AG08396 (cell line): Measurements from ENCODE around the gene CDC45.

ENCODE experiments used
- DNase-seq: peaks from one replicate; pipeline ENCODE4 v3.0.0; 2012; ENCODE audit warnings: low spot score, mixed read lengths

CDC45 gene

DNA sequence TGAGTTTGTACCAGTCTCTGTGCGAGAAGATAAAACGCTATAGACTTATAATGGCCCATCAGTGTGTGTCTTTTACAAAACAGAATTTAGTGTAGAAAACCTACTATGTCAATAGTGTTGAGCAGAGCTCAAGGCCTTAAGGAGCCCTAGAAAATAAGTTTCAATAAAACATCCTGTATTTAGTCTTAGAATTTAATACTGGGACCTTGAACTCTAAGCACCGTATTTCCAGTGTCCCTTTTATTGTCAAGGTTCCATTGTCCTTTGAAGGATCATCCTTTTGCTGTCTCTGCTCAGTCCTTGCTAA is 16.6 kb downstream of the CDC45 start:
- no peak for DNase-seq

DNA sequence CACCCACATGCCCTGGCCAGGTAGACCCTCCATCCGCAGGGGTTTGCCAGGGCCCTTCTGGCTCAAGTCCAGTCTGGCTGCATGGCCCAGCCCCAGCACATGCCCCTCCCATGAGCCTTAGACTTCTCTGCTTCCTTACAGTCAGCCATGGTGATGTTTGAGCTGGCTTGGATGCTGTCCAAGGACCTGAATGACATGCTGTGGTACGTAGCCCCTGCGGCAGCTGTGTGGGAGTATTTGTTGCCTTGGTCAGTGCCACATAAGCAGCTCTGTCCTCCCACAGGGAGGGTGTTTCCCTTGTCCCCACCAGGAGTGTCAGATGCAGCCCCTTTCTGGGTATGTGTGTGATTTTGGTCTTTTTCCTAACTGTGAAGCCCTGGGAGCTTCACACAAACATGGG is 17.5 kb downstream of the CDC45 start:
- peak; percentile 84 for DNase-seq

DNA sequence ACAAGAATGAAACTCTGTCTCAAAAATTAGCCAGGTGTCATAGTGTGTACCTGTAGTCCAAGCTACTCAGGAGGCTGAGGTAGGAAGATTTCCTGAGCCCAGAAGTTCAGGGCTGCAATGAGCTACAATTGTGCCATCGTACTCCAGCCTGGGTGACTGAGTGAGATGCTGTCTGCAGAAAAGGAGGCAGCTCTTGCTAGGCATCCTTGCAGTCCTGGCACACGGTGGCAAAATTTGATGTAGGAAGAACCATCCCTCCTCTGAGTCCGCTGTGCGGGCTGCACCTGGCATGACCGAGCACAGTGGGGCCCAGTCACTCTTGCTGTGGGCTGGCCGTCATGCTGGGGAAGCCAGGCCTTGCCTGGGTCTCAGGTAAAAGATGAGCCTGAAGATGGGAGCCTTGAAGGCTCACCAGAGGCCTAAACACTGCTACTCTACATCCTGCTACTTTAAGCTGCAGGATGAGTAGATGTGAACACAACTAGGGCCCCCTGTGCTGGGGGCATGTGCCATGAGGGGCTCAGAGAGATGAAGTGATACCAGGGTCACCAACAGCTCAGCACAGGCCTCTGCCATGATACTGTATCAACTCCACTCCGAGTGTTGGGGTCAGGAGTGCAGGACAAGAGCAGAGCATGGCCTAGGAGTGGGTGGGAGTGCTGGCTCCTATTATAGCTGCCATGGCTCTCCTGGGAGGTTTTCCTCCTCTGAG is 18.6 kb downstream of the CDC45 start:
- no peak for DNase-seq

DNA sequence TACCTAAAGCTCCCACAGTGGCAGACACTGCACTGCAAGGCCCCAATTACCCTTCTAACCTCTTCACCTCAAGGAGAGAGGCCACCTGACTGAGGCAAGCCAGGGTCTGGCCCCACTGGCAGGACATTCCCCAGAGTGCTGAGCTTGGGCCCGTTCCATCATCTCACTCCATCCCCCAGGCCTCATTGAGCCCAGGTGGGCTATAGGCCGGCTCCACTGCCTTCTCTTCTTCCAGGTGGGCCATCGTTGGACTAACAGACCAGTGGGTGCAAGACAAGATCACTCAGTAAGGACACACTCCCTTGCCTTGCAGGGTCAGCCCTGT is 19.1 kb downstream of the CDC45 start:
- DNase-seq, result no peak

DNA sequence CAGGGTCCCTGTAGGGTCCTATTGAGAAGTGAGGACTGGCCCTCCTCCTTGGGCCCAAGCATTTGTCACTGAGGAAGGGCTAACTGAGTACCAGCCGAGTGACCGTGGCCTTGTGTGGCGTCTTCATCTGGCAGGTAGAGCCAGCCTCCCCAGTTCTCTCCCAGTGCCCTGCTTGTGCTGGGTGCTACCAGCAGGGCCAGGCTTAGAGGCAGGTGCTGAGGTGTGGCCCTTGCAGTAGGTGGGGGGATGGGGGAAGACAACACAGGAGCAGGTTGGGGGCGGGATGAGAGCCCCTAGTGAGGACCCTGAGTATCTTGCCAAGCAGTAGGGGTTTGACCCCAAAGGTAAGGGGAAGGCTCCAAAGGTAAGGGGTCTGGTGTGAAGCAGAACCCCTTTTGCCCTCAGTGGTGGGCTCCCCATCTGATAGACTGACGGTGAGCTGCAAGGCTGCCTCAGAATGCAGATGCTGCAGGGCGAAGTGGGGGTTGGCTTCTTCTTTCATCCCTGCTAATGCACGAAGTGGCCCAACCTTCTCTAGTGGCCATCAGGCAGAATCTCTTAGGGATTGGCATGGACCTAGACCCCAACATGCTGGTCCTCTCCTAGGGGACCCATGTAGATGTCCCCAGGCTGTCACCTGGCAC is 19.6 kb downstream of the CDC45 start:
- no peak for DNase-seq

DNA sequence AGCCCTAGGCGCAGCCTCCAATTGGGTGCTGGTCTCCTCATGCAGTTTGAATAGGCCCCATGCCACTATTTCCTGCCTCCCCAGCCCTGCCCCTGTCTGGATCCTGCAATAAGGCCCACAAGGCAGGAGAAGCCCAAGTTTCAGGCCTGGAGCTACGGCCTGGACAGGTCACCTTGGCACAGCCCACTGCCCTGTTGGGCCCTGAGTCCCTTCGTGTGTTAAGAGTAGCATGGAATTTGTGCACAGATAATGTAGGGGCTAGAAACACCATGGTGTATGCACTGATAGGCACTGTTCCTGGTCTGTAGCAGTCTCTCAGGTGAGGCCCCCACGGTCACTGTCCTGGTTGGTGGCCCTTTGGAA is 20.1 kb downstream of the CDC45 start:
- no peak for DNase-seq

DNA sequence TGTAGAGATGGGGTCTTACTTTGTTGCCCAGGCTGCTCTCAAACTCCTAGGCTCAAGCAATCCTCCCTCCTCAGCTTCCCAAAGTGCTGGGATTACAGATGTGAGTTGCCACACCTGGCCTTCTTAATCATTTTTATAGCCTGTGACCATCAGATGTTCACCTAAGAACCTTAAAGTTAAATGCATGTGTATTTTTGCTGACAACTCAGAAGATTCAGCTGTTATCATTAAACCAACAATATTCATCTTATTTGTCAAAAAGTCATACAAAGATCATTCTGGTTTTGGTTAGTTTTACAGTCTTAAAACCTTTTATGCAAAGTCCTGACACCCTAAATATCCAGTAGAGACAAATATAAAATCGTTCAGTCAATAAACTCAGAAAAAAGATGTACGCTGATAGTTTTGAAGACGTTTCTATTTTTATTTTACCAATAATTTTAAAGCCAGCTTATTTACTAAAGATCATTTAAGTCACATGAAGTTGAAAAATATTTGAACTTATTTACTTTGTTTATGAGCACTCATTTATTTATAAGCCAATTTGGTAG is 22.3 kb downstream of the CDC45 start:
- no peak for DNase-seq

DNA sequence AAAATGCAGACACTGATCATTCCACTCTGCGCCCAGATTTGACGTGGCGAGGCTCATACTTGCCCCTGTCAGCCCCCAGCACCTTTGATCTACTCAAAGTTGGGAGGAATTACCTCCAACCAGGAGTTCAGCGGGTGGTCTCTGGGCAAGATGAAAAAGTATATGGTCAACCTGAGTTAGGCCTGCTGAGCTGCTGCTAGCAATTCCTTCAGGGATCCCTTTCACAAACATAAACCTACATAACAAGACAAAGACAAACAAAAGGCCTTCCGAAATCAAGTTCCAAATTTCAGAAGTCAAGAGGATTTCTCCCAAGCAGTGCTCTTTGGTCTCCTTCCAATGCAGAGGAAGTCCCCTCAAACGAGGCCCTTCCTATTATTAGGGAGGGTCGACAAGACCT is 23.6 kb downstream of the CDC45 start:
- DNase-seq, result no peak

DNA sequence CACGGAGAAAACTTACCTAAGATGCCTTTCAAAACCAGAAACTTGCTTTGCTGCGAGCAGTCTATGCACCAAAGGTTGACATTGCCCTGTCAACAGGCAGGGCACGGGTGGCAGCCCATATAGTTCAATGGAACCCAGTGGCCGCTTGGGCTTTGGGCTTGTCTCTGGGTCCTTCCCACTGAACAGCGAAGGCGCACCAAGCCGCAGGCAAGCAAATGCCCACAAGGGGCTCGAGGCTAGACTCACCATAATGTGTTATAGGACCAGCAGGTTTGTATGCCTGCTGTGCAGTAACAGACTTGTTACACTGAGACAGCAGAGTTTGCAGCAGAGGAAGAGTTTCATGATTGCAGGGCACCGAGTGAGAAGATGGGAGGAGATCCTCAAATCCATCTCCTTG is 24.1 kb downstream of the CDC45 start:
- DNase-seq, result no peak

DNA sequence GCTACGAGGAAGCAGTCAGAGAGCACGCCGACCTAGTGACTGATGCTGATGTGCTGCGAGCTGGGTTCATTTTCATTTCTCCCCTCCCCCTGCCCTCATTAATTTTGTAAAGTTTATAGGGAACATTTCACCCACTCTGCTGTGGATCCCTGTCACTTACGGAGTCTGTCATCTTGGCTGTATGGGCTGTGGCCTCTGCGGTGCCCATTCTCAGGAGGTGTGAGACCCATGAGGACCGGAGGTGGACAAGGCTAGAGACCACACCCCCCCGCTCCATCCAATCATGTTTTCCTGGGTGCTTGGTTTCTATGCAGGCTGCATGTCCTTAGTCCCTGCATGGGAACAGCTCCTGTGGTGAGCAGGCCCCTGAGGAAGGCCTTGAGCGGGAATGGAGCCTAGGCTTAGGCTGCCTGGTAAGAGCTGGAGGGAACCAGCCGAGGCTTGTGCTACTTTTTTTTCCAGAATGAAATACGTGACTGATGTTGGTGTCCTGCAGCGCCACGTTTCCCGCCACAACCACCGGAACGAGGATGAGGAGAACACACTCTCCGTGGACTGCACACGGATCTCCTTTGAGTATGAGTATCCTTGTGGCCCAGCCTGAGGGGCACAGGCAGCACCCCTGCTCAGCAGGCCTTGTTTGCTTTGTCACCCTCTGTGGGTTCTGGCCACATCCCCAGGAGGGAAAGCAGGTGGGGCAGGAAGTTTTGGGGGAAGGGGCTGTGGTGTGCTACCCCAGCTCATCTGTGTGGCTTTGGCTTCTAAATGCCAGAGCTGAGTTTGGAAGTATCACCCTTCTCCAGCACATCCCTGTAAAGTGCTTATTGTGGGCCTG is 25.4 kb downstream of the CDC45 start:
- DNase-seq, result no peak

DNA sequence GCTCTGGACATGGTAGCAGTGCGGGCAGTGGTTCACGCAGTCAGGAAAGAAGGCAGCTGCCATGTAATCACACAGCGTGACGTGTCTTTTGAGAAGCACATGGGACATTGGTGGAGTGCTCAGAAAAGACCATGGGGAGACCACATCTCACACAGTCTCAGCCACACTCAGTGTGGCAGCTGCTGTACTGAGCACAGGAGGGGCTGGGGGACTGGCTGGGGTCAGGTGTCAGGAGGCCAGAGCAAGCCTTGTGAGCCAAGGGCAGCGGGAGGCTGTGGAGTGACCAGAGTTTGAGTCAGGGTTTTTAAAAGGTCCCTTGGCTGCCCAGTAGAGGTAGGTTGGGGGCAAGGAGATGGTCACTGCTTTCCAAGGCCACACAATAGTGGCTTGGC is 26.0 kb downstream of the CDC45 start:
- no peak for DNase-seq

DNA sequence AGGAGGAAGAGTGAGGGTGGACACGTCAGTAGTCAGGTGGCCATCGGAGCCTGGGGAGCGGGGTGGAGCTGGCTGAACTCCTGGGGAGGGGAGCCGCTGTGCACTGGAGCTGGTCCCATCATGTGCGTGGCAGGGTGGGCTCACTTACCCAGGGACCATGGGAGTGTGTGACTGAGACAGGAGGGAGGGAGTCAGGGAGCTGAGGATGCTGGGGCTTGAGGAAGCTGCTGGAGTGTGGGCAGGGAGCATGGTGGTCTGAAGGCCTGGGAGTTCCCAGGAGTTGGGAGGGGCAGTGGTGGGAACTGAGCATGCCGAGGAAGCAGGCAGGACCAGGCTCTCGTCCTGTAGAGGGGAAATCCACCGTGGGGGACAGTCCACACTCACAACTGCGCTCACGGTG is 26.5 kb downstream of the CDC45 start:
- no peak for DNase-seq

DNA sequence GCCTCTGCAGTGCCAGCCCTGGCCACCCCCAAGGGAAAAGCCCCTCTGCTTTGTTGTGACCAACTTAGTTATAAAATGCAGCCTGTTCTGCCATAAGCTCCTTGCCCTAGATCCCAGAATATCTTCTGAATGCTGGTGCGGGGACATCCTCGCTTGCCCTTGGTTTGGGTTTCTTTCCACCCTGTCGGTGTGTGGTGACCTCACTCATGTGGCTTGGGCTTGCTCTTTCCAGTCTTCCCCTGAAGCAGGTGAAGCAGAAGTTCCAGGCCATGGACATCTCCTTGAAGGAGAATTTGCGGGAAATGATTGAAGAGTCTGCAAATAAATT is 27.8 kb downstream of the CDC45 start:
- no peak for DNase-seq

DNA sequence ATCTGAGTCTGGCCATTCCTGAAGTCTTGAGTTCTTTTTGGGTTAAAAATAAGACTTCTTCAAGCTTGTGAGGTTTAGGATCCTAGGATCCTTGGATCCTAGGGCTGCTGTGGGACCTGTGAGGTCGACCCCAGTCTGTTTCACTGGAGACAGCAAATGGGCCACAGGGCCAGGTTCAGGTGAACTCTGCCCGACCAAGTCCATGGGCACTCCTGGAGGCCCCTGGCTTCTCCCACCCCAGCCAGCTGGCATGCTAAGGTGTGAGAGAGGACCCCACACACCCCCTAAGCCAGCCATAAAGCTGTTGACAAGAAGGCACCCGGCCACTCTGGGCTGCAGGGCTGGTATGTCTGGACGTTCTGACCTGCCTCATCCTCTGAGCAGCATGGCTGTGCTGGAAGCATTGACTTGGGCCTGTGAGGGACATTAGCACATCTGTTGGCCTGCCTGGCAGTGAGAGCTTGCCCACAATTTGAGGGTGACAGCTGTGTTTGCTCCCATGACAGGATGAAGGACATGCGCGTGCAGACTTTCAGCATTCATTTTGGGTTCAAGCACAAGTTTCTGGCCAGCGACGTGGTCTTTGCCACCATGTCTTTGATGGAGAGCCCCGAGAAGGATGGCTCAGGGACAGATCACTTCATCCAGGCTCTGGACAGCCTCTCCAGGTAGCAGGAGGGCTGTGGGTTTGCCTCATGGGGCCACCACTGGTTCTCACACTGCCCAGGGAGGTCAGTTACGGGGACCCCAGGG is 28.5 kb downstream of the CDC45 start:
- DNase-seq, result no peak

DNA sequence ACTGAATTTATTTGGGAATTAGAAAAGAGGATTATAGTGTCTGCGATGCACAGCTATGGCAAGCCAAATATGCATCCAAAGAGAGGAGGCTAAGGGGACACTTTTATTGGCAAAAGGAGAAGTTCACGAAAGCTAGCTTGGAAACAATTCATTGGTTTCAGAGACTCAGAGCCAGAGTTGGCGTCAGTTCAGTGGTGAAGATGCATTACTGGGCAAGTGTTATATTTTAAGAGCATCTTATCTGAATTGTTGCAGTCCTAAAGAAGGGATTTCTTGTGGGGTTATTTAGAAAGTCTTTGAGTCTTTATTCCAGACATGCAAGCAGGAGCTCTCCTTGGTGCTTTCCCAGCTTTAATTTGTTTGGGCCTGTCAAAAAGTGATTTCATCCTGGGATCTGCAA is 29.5 kb downstream of the CDC45 start:
- DNase-seq, result no peak

DNA sequence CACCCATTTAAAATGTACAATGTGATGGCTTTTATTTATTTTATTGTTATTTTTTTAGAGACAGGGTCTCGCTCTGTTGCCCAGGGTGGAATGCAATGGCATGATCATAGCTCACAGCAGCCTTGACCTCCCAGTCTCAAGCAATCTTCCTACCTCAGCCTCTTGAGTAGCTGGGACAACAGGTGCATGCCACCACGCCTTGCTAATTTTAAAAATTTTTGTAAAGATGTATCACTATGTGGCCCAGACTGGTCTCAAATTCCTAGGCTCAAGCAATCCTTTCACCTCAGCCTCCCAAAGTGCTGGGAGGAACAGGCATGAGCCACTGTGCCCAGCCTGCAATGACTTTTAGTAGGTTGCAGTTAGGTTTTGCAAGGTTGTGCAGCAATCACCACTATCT is 30.2 kb downstream of the CDC45 start:
- no peak for DNase-seq

DNA sequence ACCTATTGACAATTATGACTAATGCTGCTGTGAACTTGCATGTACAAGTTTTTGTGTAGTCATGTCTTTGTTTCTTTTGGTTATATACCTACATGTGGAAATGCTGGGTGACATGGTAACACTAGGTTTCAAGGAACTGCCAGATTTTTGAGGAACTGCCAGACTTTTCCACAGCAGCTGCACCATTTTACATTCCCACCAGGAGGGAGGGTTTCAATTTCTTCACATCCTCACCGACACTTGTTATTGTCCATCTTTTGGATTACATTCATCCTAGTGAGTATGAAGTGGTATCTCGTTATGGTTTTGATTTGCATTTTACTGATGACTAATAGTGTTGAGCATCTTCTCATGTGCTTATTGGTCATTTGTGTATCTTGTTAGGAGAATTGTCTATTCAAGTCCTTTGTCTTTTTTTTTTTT is 31.2 kb downstream of the CDC45 start:
- no peak for DNase-seq

DNA sequence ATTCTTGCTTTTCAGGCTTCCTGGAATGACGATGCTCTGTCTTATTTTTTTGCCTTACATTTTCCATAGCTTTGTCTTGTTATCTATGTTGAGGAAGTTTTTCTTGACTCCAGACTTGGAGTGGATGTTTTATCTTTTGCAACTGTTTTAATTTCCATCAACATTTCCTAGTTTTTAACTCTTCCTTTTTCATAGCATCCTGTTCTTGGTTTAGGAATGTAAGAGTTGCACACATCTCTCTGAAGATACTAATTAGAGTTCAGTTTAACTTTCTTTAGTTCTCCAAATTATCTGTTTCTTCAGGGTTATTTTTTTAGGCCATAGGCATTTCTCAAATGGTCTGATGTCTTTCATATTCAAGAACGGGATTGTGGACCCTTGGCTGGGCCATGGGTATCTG is 34.1 kb downstream of the CDC45 start:
- no peak for DNase-seq

DNA sequence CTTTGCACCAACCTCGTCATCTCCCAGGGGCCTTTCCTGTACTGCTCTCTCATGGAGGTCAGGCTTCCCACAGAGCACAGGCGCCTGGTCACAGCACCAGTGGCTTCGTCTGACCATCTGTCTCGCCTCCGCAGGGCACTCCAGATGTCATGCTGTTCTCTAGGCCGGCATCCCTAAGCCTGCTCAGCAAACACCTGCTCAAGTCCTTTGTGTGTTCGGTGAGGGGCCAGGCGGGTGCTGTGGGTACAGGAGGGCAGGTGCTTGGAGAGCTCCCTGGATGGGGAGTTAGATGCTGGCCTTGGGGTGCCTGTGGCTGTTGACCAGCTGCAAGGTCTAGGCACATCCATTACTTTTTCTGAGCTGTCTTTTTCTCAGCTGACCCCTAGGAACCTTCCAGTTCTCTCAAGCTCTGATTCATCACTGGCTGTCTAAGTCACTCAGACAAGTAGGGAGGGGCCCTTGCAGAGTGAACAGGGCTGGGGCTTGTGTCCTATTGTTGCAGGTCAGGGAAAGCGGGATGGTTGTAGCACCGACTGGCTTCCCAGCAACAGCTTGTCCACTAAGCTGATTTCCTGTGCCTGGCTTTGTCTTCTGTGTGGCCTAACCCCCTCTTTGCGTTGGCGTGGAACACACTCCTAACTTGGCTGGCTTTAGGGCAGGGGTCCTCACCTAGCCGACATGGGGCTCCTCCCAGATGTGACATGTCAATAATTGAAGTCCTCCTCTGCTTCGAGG is 35.3 kb downstream of the CDC45 start:
- no peak for DNase-seq

DNA sequence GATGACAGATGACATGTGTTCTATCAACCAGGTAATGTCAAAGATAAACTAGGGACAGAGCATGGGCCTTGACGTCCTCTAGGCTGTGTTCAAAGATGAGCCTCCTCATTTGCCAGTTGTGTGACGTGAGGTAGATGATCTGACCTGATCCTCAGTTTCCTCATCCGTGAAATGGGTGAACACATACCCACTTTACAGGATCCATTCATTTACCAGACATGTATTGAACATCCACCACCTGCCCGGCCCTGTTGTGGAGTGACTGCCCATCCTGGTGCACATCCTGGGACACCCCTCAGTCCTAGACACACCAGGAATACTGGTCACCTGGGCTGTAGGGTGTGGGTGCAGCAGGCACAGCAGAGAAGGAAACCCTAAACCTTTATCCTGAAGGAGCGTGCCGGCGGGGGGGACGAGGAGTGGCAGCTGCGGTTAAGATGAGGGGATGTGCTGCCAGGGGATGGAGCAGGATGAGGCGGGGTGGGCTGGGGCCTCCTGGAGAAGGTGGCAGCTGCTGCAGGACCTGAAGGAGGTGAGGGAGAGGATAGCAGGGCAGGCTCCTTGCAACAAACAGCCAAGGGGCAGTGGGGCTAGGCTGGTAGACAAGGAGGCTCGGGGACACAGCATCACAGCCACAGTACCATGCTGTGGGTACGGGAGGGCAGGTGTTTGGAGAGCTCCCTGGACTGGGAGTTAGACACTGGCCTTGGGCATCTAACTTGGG is 36.1 kb downstream of the CDC45 start:
- no peak for DNase-seq

DNA sequence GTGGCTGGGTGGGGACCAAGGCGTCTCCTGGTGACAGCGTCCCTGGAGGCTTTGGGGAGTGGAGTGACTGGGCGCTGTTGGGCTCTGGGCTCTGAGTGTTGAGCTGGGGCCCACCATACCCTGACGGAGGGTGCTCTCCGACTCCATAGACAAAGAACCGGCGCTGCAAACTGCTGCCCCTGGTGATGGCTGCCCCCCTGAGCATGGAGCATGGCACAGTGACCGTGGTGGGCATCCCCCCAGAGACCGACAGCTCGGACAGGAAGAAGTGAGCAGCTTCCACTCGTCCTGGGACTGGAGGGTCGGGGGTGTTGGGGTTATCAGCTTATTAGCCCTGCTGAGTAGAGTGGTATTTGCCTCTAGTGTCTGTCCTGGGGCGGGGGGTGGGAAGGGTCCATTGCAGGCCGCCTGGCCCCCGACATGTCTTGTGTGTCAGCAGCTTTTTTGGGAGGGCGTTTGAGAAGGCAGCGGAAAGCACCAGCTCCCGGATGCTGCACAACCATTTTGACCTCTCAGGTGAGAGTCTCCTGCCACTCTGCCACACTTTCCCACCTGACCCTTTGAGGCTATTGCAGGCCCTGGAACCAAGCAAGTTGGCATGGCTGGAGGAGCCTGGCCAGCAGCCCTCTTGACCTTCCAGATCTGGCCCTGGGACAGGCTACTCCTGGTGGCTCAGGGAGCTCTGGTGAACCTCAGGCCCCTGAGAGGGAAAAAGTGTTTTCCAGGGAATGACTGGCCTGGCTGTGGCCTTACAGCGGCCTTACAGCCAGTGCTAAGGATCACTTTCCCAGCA is 36.9 kb downstream of the CDC45 start:
- no peak for DNase-seq
